Measurements from ENCODE around the gene UCN3.

The UCN3 gene

GRCh38 chr10:5344746-5345145, 20.0 kb upstream of the UCN3 start:
- in situ Hi-C loops (cut with HindIII; ENCODE audit: low sequenced_read_pairs) = no loop called here
- no peak for TF ChIP-seq CTCF (IDR thresholded peaks at IDR 0.05; ENCODE audit: low read depth, low read length)
- no peak for DNase-seq (ENCODE audit: low read depth, low spot score)
- H3K4me3 ChIP-seq (ENCODE audit: low read depth, low read length) = no peak overlapping the region

- no peak for TF ChIP-seq CTCF (IDR thresholded peaks at IDR 0.05; ENCODE audit: low read depth, low read length)
- in situ Hi-C loops (cut with HindIII; ENCODE audit: low sequenced_read_pairs) = no loop called here
- DNase-seq (ENCODE audit: low read depth, low spot score) = no peak
- H3K4me3 ChIP-seq (ENCODE audit: low read depth, low read length) = no peak overlapping the region
These were observed 17.9 kb upstream of the UCN3 start for GRCh38 chr10:5346881-5347280.

- TF ChIP-seq CTCF (IDR thresholded peaks at IDR 0.05; ENCODE audit: low read depth, low read length) = no peak
- in situ Hi-C loops (cut with HindIII; ENCODE audit: low sequenced_read_pairs) = no loop called here
- no peak overlapping the region for H3K4me3 ChIP-seq (ENCODE audit: low read depth, low read length)
- no peak for DNase-seq (ENCODE audit: low read depth, low spot score)
These were observed 15.4 kb upstream of the UCN3 start for GRCh38 chr10:5349362-5349761.

GRCh38 chr10:5354068-5354467, 10.7 kb upstream of the UCN3 start:
- in situ Hi-C loops (cut with HindIII; ENCODE audit: low sequenced_read_pairs) = no loop called here
- DNase-seq (ENCODE audit: low read depth, low spot score) = no peak
- no peak for TF ChIP-seq CTCF (IDR thresholded peaks at IDR 0.05; ENCODE audit: low read depth, low read length)
- H3K4me3 ChIP-seq (ENCODE audit: low read depth, low read length) = no peak overlapping the region

- in situ Hi-C loops (cut with HindIII; ENCODE audit: low sequenced_read_pairs) = no loop called here
- H3K4me3 ChIP-seq (ENCODE audit: low read depth, low read length) = no peak overlapping the region
- no peak for TF ChIP-seq CTCF (IDR thresholded peaks at IDR 0.05; ENCODE audit: low read depth, low read length)
- DNase-seq (ENCODE audit: low read depth, low spot score) = no peak
These were observed 9.0 kb upstream of the UCN3 start for GRCh38 chr10:5355594-5356301.

- H3K4me3 ChIP-seq (ENCODE audit: low read depth, low read length) = no peak overlapping the region
- no peak for TF ChIP-seq CTCF (IDR thresholded peaks at IDR 0.05; ENCODE audit: low read depth, low read length)
- in situ Hi-C loops (cut with HindIII; ENCODE audit: low sequenced_read_pairs) = no loop called here
- no peak for DNase-seq (ENCODE audit: low read depth, low spot score)
These were observed 8.4 kb upstream of the UCN3 start for GRCh38 chr10:5356302-5356763.

Measured in astrocyte of the spinal cord (primary cell).